GM19468 (cell line): ENCODE results near the gene GAGE2A.
"Not testable (repeated sequence)": the region's sequence is repeated elsewhere in the genome, so short reads cannot be mapped to it uniquely, and the experiment has no call there.

Experiments
- ATAC-seq: cut with Tn5 transposase; IDR thresholded peaks from one replicate; pipeline ENCODE4 v1.9.1; 2021; ENCODE audit warnings: mild to moderate bottlenecking, moderate library complexity, moderate number of reproducible peaks; ENCODE audit not compliant: unreplicated experiment; ENCODE audit errors: extremely low read depth

GAGE2A gene, protein sequence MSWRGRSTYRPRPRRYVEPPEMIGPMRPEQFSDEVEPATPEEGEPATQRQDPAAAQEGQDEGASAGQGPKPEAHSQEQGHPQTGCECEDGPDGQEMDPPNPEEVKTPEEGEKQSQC

DNA sequence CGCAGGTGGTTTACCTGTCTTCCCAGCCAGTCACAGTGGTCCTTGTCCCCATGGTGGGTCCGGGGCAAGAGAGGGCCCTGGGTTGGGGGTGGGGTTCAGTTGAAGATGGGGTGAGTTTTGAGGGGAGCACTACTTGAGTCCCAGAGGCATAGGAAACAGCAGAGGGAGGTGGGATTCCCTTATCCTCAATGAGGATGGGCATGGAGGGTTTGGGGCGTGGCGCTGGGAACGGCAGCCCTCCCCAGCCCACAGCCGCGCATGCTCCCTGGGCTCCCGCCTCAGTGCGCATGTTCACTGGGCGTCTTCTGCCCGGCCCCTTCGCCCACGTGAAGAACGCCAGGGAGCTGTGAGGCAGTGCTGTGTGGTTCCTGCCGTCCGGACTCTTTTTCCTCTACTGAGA lies at the start of gene GAGE2A:
Gene GAGE2A, plus strand, starts transcription at position 301 of the 400 bp plus-strand sequence. CDS start 1,155 bp downstream, outside the sequence.
- ATAC-seq: not testable (repeated sequence)

DNA sequence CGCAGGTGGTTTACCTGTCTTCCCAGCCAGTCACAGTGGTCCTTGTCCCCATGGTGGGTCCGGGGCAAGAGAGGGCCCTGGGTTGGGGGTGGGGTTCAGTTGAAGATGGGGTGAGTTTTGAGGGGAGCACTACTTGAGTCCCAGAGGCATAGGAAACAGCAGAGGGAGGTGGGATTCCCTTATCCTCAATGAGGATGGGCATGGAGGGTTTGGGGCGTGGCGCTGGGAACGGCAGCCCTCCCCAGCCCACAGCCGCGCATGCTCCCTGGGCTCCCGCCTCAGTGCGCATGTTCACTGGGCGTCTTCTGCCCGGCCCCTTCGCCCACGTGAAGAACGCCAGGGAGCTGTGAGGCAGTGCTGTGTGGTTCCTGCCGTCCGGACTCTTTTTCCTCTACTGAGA lies 47.9 kb upstream of the GAGE2A start, which contains the start of gene GAGE12D:
Gene GAGE12D, plus strand, starts transcription at position 301 of the 400 bp plus-strand sequence. CDS start 1,155 bp downstream, outside the sequence.
- not testable (repeated sequence) for ATAC-seq

DNA sequence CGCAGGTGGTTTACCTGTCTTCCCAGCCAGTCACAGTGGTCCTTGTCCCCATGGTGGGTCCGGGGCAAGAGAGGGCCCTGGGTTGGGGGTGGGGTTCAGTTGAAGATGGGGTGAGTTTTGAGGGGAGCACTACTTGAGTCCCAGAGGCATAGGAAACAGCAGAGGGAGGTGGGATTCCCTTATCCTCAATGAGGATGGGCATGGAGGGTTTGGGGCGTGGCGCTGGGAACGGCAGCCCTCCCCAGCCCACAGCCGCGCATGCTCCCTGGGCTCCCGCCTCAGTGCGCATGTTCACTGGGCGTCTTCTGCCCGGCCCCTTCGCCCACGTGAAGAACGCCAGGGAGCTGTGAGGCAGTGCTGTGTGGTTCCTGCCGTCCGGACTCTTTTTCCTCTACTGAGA lies 38.3 kb upstream of the GAGE2A start, which contains the start of gene GAGE12E:
Gene GAGE12E, plus strand, starts transcription at position 301 of the 400 bp plus-strand sequence. CDS start 1,155 bp downstream, outside the sequence.
- not testable (repeated sequence) for ATAC-seq

DNA sequence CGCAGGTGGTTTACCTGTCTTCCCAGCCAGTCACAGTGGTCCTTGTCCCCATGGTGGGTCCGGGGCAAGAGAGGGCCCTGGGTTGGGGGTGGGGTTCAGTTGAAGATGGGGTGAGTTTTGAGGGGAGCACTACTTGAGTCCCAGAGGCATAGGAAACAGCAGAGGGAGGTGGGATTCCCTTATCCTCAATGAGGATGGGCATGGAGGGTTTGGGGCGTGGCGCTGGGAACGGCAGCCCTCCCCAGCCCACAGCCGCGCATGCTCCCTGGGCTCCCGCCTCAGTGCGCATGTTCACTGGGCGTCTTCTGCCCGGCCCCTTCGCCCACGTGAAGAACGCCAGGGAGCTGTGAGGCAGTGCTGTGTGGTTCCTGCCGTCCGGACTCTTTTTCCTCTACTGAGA lies 28.8 kb upstream of the GAGE2A start, which contains the start of gene GAGE12F:
Gene GAGE12F, plus strand, starts transcription at position 301 of the 400 bp plus-strand sequence. CDS start 1,155 bp downstream, outside the sequence.
- not testable (repeated sequence) for ATAC-seq

DNA sequence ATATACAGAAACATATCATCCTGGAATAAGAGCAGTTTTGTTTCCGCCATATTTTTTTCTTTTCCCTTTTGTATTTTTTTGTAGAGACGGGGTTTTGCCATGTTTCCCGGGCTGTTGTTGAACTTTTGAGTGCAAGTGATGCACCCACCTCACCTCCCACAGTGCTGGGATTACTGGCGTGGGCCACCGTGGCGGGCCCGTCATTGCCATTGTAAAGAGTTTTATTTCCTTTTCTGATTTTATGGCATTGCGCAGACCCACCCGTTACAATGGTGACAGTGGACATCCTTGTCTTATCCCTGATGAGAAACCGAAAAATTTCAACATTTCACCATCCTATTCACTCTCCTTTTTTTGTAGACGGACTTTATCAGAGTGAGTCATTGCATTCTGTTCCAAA lies 20.6 kb upstream of the GAGE2A start:
- not testable (repeated sequence) for ATAC-seq

DNA sequence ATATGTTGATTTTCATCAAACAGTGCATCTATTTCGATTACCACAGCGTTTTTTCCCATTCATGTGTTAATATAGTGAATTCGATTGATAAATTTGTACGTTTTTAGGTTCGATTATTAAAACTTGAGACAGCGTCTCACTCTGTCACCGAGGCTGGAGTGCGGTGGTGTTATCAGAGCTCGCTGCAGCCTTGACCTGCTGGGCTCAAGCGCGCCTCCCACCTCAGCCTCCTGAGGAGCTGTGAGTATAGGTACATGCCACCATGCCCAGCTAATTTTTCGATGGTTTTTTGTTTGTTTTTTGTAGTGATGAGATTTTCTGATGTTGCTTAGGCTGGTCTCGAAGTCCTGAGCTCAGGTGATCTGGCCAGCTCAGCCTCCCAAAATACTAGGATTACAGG lies 20.1 kb upstream of the GAGE2A start:
- not testable (repeated sequence) for ATAC-seq

DNA sequence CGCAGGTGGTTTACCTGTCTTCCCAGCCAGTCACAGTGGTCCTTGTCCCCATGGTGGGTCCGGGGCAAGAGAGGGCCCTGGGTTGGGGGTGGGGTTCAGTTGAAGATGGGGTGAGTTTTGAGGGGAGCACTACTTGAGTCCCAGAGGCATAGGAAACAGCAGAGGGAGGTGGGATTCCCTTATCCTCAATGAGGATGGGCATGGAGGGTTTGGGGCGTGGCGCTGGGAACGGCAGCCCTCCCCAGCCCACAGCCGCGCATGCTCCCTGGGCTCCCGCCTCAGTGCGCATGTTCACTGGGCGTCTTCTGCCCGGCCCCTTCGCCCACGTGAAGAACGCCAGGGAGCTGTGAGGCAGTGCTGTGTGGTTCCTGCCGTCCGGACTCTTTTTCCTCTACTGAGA lies 19.2 kb upstream of the GAGE2A start, which contains the start of gene GAGE12G:
Gene GAGE12G, plus strand, starts transcription at position 301 of the 400 bp plus-strand sequence. CDS start 1,155 bp downstream, outside the sequence.
- ATAC-seq: not testable (repeated sequence)

DNA sequence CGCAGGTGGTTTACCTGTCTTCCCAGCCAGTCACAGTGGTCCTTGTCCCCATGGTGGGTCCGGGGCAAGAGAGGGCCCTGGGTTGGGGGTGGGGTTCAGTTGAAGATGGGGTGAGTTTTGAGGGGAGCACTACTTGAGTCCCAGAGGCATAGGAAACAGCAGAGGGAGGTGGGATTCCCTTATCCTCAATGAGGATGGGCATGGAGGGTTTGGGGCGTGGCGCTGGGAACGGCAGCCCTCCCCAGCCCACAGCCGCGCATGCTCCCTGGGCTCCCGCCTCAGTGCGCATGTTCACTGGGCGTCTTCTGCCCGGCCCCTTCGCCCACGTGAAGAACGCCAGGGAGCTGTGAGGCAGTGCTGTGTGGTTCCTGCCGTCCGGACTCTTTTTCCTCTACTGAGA lies 9.6 kb upstream of the GAGE2A start, which contains the start of gene GAGE12H:
Gene GAGE12H, plus strand, starts transcription at position 301 of the 400 bp plus-strand sequence. CDS start 1,155 bp downstream, outside the sequence.
- ATAC-seq: not testable (repeated sequence)

DNA sequence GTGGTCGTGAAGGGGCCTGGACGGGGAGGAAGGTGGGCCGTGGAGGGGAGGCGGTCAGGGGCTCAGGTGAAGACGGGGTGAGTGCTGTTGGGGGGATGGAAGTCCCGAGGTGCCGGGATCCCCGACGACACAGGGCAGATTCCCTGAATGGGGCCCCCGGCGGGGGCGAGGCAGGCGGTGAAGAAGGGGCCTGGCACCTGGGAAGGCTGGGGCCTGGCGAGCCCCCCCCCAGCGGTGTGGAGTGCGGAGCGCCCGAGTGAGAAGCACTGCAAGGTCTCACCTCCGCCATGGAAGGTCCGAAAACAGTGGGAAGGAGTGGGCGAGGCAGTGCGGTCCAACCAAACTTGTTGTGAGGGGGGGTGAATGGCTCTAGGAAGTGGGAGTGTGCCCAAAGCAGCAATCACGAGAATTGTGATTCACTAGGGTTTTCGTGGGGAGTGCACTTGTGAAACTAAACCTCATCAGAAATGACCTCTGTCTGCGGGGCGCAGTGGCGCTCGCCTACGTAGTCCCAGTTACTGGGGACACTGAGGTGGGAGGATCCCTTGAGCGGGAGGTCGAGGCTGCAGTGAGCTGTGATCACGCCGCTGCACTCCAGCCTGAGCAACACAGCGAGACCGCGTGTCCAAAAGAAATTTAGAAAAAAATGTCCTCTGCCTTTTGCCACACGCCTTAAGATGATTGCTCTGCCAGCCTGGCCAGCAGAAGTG lies 628 bp downstream of the GAGE2A start:
- not testable (repeated sequence) for ATAC-seq

DNA sequence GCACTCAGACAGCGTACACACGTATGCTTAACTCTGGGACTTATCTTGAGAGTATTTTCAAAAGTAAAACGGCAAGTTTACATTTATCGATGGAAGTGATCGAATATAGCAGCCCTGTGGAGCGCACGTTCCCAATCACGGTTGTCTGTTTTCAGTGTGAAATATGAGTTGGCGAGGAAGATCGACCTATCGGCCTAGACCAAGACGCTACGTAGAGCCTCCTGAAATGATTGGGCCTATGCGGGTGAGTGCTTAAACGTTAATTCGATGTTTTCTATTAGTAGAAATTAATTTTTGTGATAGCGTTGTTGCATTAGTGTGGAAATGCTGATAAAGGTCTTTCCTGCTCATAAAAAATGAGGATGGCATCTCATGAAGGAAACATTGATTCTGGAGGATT lies 1.2 kb downstream of the GAGE2A start:
- ATAC-seq: not testable (repeated sequence)

DNA sequence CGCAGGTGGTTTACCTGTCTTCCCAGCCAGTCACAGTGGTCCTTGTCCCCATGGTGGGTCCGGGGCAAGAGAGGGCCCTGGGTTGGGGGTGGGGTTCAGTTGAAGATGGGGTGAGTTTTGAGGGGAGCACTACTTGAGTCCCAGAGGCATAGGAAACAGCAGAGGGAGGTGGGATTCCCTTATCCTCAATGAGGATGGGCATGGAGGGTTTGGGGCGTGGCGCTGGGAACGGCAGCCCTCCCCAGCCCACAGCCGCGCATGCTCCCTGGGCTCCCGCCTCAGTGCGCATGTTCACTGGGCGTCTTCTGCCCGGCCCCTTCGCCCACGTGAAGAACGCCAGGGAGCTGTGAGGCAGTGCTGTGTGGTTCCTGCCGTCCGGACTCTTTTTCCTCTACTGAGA lies 9.4 kb downstream of the GAGE2A start, which contains the start of gene GAGE1:
Gene GAGE1, plus strand, starts transcription at position 301 of the 400 bp plus-strand sequence. CDS start 1,155 bp downstream, outside the sequence.
- ATAC-seq: not testable (repeated sequence)

DNA sequence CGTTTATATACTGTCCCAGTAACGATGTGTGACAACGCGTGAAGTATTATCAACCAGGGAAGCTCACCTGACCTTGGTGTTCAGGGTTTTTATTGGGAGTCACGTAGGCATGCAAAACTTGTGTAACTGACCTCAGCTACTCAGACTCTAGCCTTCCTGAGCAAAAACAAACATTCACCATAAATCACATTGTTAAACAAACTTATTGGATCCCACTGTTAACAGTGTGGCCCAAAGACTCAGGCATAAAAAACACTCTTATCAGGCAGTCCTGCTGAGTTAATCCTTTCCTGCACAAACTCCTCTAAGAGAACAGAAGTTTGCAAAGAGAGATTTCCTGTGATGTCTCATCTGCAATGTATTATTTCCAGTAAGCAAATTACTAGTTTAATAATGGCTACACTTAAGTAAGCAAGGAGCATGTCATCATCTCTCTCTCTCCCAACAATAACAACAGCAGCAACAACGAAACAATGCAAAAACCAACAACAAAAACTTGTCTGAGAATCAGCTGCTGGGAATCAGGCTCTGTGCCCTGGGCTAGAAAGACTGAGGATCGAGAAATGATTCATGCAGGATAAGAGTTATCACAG lies 21.5 kb downstream of the GAGE2A start:
- ATAC-seq: no peak

DNA sequence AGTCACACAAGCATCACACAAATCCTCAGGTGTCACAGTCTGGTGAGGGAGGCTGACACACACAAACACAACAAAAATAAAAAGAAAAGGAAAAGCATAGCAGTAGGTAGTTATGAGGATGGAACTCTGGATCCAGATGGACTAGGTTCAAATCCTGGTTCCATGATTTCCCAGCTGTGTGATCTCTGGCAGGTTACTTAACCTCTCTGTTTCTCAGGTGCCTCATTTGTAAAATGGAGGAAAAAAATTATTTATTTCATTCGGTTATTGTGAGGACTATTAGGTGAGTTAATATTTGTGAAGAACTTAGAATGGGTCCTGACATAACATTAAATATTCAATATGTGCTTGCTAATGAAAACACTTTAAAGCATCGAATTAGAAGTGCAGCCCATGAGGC lies 29.3 kb downstream of the GAGE2A start:
- ATAC-seq: no peak

DNA sequence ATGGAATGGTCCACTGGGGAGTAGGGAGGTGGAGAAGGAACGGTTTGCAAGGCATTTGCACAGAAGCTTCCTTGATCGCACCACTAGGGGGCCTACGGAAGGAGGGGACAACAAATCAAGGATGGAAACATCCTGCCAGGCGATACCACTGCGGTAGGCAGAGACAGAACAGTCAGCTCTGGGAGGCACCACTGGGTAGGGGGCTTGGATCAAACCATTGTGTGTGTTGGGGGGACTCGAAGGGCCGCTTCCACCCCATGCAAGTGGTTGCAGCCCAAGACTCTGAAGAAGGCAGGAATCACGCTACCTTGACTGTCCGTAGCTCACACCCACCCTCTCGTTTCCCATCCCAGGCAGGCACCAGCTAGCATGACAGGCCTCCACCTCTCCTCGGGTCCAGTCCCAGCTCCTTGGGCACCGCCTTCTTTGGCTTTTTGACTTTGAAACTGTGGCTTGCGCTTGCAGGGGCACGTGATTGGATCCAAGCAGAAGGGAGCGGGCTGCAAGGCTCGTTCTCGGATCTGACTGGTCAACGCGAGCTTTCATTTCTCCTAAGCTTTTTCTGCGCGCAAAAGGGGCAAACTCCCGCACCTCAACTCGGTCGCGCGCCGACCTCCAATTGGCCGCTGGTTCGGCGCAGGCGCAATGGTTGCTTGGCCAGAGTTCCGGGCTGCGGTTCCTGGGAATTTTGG lies 37.9 kb downstream of the GAGE2A start:
- ATAC-seq: no peak

DNA sequence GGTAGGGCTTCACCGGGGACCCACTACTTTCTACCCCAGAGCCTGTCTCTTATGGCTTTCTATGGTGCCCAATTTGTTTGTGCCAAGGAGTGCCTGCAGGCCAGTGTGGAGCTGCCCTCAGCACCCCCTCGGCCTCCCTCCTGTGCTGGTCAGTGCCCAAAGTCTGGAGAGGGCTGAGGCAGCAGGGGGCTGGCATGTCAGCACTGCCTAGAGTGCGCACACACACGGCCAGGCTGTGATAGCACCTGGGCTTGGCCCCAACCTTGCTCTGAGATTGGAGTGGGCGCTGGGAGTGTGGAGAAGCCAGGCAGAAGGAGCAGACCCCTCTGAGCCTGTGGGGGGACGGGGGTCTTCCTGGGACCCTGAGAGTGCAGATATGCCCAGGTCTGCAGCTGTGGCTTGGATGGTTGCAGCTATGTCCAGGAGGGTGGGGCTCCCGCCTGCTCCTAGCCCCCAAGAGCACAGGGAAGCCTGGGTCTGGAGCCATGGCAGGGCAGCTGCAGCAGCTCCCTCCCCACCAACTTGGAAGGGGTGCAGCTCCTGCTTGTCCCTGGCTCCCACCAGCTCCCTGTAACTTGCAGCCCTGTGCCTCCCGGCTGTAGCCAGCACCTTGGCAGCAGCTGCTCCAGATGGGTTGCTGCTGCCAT lies 55.8 kb downstream of the GAGE2A start:
- no peak for ATAC-seq
